ENCODE measurements around the gene ZNF22. TPM values are rescaled to one million over a fixed set of nuclear protein-coding genes. Genes with fewer than 3 reads are reported as not detected.

Gene ZNF22
- total and polyA plus RNA-seq, 2 of the 4 experiments (the other 2 are of a cell fraction) = 10.6 to 12.4 TPM

- DNase-seq (peak; percentile 7), ATAC-seq (ENCODE audit: low read depth) (no peak; the same call in 1 of the 2 replicates)
- H3K9me3 ChIP-seq (ENCODE audit: control insufficient read depth, insufficient read depth, low read length) = no peaks in the 10 kb centered on the region
- no peak overlapping the region for H2AK5ac ChIP-seq (ENCODE audit: low read depth, low read length)
- no peak overlapping the region for H2BK20ac ChIP-seq (ENCODE audit: low read depth, low read length)
- no peak overlapping the region for H4K5ac ChIP-seq (ENCODE audit: low read depth, low read length)
- H3K36me3 ChIP-seq (ENCODE audit: control insufficient read depth, insufficient read depth, low read length) = no peaks in the 10 kb centered on the region
- ChIA-PET CTCF (no interaction called here), POLR2A (ENCODE audit: unreplicated experiment) (no interaction called here)
- no peaks in the 10 kb centered on the region for H3K4me1 ChIP-seq (ENCODE audit: control insufficient read depth, insufficient read depth, low read length)
- H4K8ac ChIP-seq (ENCODE audit: low read depth in 2 of 2, low read length in 2 of 2) = no peak overlapping the region
- no peak overlapping the region for H2AFZ ChIP-seq (replicated peaks; ENCODE audit: low read length, poor library complexity)
- no peaks in the 10 kb centered on the region for H4K20me1 ChIP-seq (ENCODE audit: insufficient read depth, low read length)
- no peak overlapping the region for H2AK9ac ChIP-seq (replicated peaks; ENCODE audit: low read depth, low read length, poor library complexity)
- H3K79me1 ChIP-seq (ENCODE audit: low read depth in 1 of 2, low read length in 2 of 2) = no peaks in the 10 kb centered on the region
- H3K56ac ChIP-seq (ENCODE audit: extremely low read depth, insufficient read depth, low read length) = no peak overlapping the region
- intact Hi-C loops (cut with micrococcal nuclease) (loop anchor here (10.0 kb wide), 1 partner anchor 506 kb away; no protein-coding TSS in a partner anchor), in situ Hi-C loops (cut with MboI; ENCODE audit: low sequenced_read_pairs) (no loop called here), dilution Hi-C loops (cut with HindIII; ENCODE audit: low sequenced_read_pairs, unreplicated experiment) (no loop called here)
- no peak for TF ChIP-seq NFE2L2 (IDR thresholded peaks at IDR 0.05; ENCODE audit: low read depth, low read length)
- no peak for TF ChIP-seq USF2 (IDR thresholded peaks at IDR 0.05; ENCODE audit: low read depth, low read length)
- TF ChIP-seq CTCF (conservative IDR thresholded peaks at IDR 0.05; ENCODE audit: low read depth, low read length) = no peak
- TF ChIP-seq CEBPB (IDR thresholded peaks at IDR 0.05; ENCODE audit: low read depth, low read length) = no peak
- TF ChIP-seq RAD21 (IDR thresholded peaks at IDR 0.05; ENCODE audit: low read length) = no peak
- no peak for TF ChIP-seq RFX5 (IDR thresholded peaks at IDR 0.05; ENCODE audit: low read depth, low read length)
- no peak for TF ChIP-seq RCOR1 (IDR thresholded peaks at IDR 0.05; ENCODE audit: insufficient replicate concordance, low read length)
- no peak for TF ChIP-seq BHLHE40 (IDR thresholded peaks at IDR 0.05; ENCODE audit: low read depth, low read length)
- TF ChIP-seq MAFK (IDR thresholded peaks at IDR 0.05; ENCODE audit: low read depth, low read length) = no peak
- TF ChIP-seq CHD1 (IDR thresholded peaks at IDR 0.05; ENCODE audit: low read depth, low read length) = no peak
- TF ChIP-seq MAZ (IDR thresholded peaks at IDR 0.05; ENCODE audit: borderline replicate concordance, low read depth, low read length) = no peak
- no peak for TF ChIP-seq POLR2A (IDR thresholded peaks at IDR 0.05; ENCODE audit: low read depth, low read length)
- TF ChIP-seq ELK1 (IDR thresholded peaks at IDR 0.05; ENCODE audit: borderline replicate concordance, low read depth, low read length) = no peak
- TF ChIP-seq FOS (IDR thresholded peaks at IDR 0.05; ENCODE audit: low read depth, low read length) = no peak
- no peak for TF ChIP-seq MXI1 (IDR thresholded peaks at IDR 0.05; ENCODE audit: borderline replicate concordance, low read depth, low read length)
- TF ChIP-seq SMC3 (IDR thresholded peaks at IDR 0.05; ENCODE audit: low read depth, low read length) = no peak
- no peak overlapping the region for H4K91ac ChIP-seq (ENCODE audit: insufficient read depth, low read depth, low read length)
- H2BK120ac ChIP-seq (ENCODE audit: low read depth, low read length) = no peak overlapping the region
- H2BK5ac ChIP-seq (ENCODE audit: low read depth, low read length, poor library complexity, severe bottlenecking) = no peak overlapping the region
- H3K18ac ChIP-seq (ENCODE audit: low read depth, low read length) = no peak overlapping the region
- no peak overlapping the region for H3K4me3 ChIP-seq (ENCODE audit: insufficient read depth, low read depth, low read length)
- no TSS peak for BruUV-seq (replicated peaks)
- H3K9ac ChIP-seq (ENCODE audit: low read depth, low read length) = no peak overlapping the region
- no peak overlapping the region for H3K4ac ChIP-seq (ENCODE audit: low read depth, low read length)
- no peaks in the 10 kb centered on the region for H3K9me1 ChIP-seq (ENCODE audit: insufficient read depth, low read length)
- no peak overlapping the region for H3K27ac ChIP-seq (ENCODE audit: insufficient read depth, low read length)
- H2BK15ac ChIP-seq (ENCODE audit: low read depth, low read length) = no peak overlapping the region
- no peak overlapping the region for H3K23ac ChIP-seq (ENCODE audit: low read depth, low read length)
- H3K27me3 ChIP-seq (ENCODE audit: control insufficient read depth, insufficient read depth, low read length) = no peaks in the 10 kb centered on the region; the same call in 1 of the 2 replicates
- H3K4me2 ChIP-seq (ENCODE audit: low read depth, low read length) = no peak overlapping the region
- no peak overlapping the region for H3K14ac ChIP-seq (replicated peaks; ENCODE audit: low read depth, low read length)
These were observed 40.3 kb downstream of the ZNF22 start for GRCh38 chr10:45040921-45041542.

Data from IMR-90 (cell line).